SIG-M5 (cell line): ENCODE measurements around the gene ITGB8.

Experiments
- DNase-seq: peaks from one replicate; lab custom pipeline; 2025; lab: John Stamatoyannopoulos, UW

The ITGB8 gene

GRCh38 chr7:20310301-20310700, 20.4 kb upstream of the ITGB8 start:
- DNase-seq: no peak

- no peak for DNase-seq
Observed at GRCh38 chr7:20310963-20311742, 19.5 kb upstream of the ITGB8 start.

GRCh38 chr7:20311743-20312042, 19.0 kb upstream of the ITGB8 start:
- no peak for DNase-seq

GRCh38 chr7:20312562-20312961, 18.1 kb upstream of the ITGB8 start:
- no peak for DNase-seq

- DNase-seq: no peak
Observed at GRCh38 chr7:20313626-20314025, 17.1 kb upstream of the ITGB8 start.

GRCh38 chr7:20314198-20314597, 16.5 kb upstream of the ITGB8 start:
- no peak for DNase-seq

- no peak for DNase-seq
Observed at GRCh38 chr7:20316706-20317105, 14.0 kb upstream of the ITGB8 start.

GRCh38 chr7:20317413-20317812, 13.3 kb upstream of the ITGB8 start:
- DNase-seq: no peak

GRCh38 chr7:20318933-20319332, 11.8 kb upstream of the ITGB8 start:
- no peak for DNase-seq

- DNase-seq: no peak
Observed at GRCh38 chr7:20320322-20320721, 10.4 kb upstream of the ITGB8 start.

- DNase-seq: no peak
Observed at GRCh38 chr7:20320786-20321185, 9.9 kb upstream of the ITGB8 start.

GRCh38 chr7:20323595-20323994, 7.1 kb upstream of the ITGB8 start:
- DNase-seq: no peak

- DNase-seq: no peak
Observed at GRCh38 chr7:20326342-20326741, 4.4 kb upstream of the ITGB8 start.

GRCh38 chr7:20327055-20327454, 3.6 kb upstream of the ITGB8 start:
- no peak for DNase-seq

- no peak for DNase-seq
Observed at GRCh38 chr7:20328027-20328426, 2.7 kb upstream of the ITGB8 start.

GRCh38 chr7:20328692-20329091, 2.0 kb upstream of the ITGB8 start:
- DNase-seq: no peak

GRCh38 chr7:20329389-20330238, 1.1 kb upstream of the ITGB8 start:
- DNase-seq: no peak

GRCh38 chr7:20330928-20331909, 519 bp downstream of the ITGB8 start:
- DNase-seq: no peak

- DNase-seq: no peak
Observed at GRCh38 chr7:20331910-20332813, 1.5 kb downstream of the ITGB8 start.

- DNase-seq: no peak
Observed at GRCh38 chr7:20338285-20338684, 7.6 kb downstream of the ITGB8 start.

GRCh38 chr7:20340839-20341238, 10.1 kb downstream of the ITGB8 start:
- no peak for DNase-seq
